Posterior cingulate gyrus (tissue), 11 donors: Measurements from ENCODE around the gene CPED1.

Source experiments
- DNase-seq, 10 donors: peaks; one replicate each; pipeline versions ENCODE4 v3.0.0 to v3.0.0-alpha.2; 2020 to 2021; ENCODE audit warnings: mixed read lengths in 3 of 10
- intact Hi-C: fragments of 100-400 bp; cut with DNase I; formaldehyde crosslinking; loops from one replicate; pipeline ENCODE4 v1.15.1; 2023

CPED1 gene

GRCh38 chr7:121012170-121012874, 23.8 kb downstream of the CPED1 start:
- no peak for DNase-seq
- intact Hi-C loops, result no loop called here

GRCh38 chr7:121012919-121013318, 24.4 kb downstream of the CPED1 start:
- intact Hi-C loops, result no loop called here
- DNase-seq, result no peak

GRCh38 chr7:121015560-121015959, 27.0 kb downstream of the CPED1 start:
- DNase-seq, result no peak
- intact Hi-C loops, result no loop called here

- no peak for DNase-seq
- intact Hi-C loops, result no loop called here
These were observed 28.5 kb downstream of the CPED1 start for GRCh38 chr7:121016966-121017365.

- intact Hi-C loops, result no loop called here
These were observed 29.1 kb downstream of the CPED1 start for GRCh38 chr7:121017586-121017985.

GRCh38 chr7:121019018-121019417, 30.5 kb downstream of the CPED1 start:
- intact Hi-C loops, result no loop called here
- no peak for DNase-seq

More at GRCh38 chr7:121017586-121017985, 29.1 kb downstream of the CPED1 start:
- DNase-seq, result no peak

- no peak for DNase-seq
- intact Hi-C loops, result no loop called here
These were observed 31.9 kb downstream of the CPED1 start for GRCh38 chr7:121020249-121020988.

GRCh38 chr7:121020989-121021969, 32.8 kb downstream of the CPED1 start:
- intact Hi-C loops, result no loop called here
- no peak for DNase-seq

- intact Hi-C loops, result no loop called here
- DNase-seq, result no peak
These were observed 34.7 kb downstream of the CPED1 start for GRCh38 chr7:121023194-121023593.

- DNase-seq, result no peak
- intact Hi-C loops, result no loop called here
These were observed 35.4 kb downstream of the CPED1 start for GRCh38 chr7:121023683-121024511.

- no peak for DNase-seq
- intact Hi-C loops, result no loop called here
These were observed 36.1 kb downstream of the CPED1 start for GRCh38 chr7:121024611-121025010.

- intact Hi-C loops, result no loop called here
- no peak for DNase-seq
These were observed 37.6 kb downstream of the CPED1 start for GRCh38 chr7:121026159-121026558.

- intact Hi-C loops, result no loop called here
- DNase-seq, result no peak
These were observed 38.1 kb downstream of the CPED1 start for GRCh38 chr7:121026577-121027111.

GRCh38 chr7:121027761-121028669, 39.5 kb downstream of the CPED1 start:
- DNase-seq, result no peak
- intact Hi-C loops, result no loop called here

- intact Hi-C loops, result no loop called here
- DNase-seq, result no peak
These were observed 40.8 kb downstream of the CPED1 start for GRCh38 chr7:121029302-121029701.

- intact Hi-C loops, result no loop called here
- no peak for DNase-seq
These were observed 41.8 kb downstream of the CPED1 start for GRCh38 chr7:121030308-121030707.

- DNase-seq, result no peak
- intact Hi-C loops, result no loop called here
These were observed 44.3 kb downstream of the CPED1 start for GRCh38 chr7:121032645-121033460.

GRCh38 chr7:121034929-121035328, 46.4 kb downstream of the CPED1 start:
- no peak for DNase-seq
- intact Hi-C loops, result no loop called here
